CD4-positive, alpha-beta T cell treated with Interleukin-21 for 1 hour (primary cell): ENCODE results near the gene CLDN1.
"Not testable (repeated sequence)": the region's sequence is repeated elsewhere in the genome, so short reads cannot be mapped to it uniquely, and the experiment has no call there.

Experiments
- DNase-seq: peaks from one replicate; pipeline ENCODE4 v3.0.0-alpha.2; 2020

The CLDN1 gene

GRCh38 chr3:190291994-190292584, 30.2 kb downstream of the CLDN1 start:
- no peak for DNase-seq

- no peak for DNase-seq
Observed at GRCh38 chr3:190289989-190290388, 32.3 kb downstream of the CLDN1 start.

GRCh38 chr3:190288836-190289235, 33.4 kb downstream of the CLDN1 start:
- DNase-seq, result no peak

- no peak for DNase-seq
Observed at GRCh38 chr3:190286014-190286413, 36.2 kb downstream of the CLDN1 start.

- no peak for DNase-seq
Observed at GRCh38 chr3:190281308-190282051, 40.8 kb downstream of the CLDN1 start.

- DNase-seq, result no peak
Observed at GRCh38 chr3:190279690-190280089, 42.6 kb downstream of the CLDN1 start.

- no peak for DNase-seq
Observed at GRCh38 chr3:190272747-190273146, 49.5 kb downstream of the CLDN1 start.

GRCh38 chr3:190269101-190269500, 53.1 kb downstream of the CLDN1 start:
- no peak for DNase-seq

GRCh38 chr3:190267464-190267863, 54.8 kb downstream of the CLDN1 start:
- not testable (repeated sequence) for DNase-seq

- no peak for DNase-seq
Observed at GRCh38 chr3:190266913-190267290, 55.3 kb downstream of the CLDN1 start.

GRCh38 chr3:190266265-190266912, 55.9 kb downstream of the CLDN1 start:
- no peak for DNase-seq

- no peak for DNase-seq
Observed at GRCh38 chr3:190265796-190266195, 56.5 kb downstream of the CLDN1 start.

- no peak for DNase-seq
Observed at GRCh38 chr3:190265126-190265525, 57.1 kb downstream of the CLDN1 start.

- no peak for DNase-seq
Observed at GRCh38 chr3:190261740-190262139, 60.5 kb downstream of the CLDN1 start.

GRCh38 chr3:190261015-190261414, 61.2 kb downstream of the CLDN1 start:
- DNase-seq, result no peak

- no peak for DNase-seq
Observed at GRCh38 chr3:190260301-190260700, 61.9 kb downstream of the CLDN1 start.

- DNase-seq, result no peak
Observed at GRCh38 chr3:190258634-190259033, 63.6 kb downstream of the CLDN1 start.
